OCI-LY3 (cell line): ENCODE data around the gene CERCAM.
"Not testable (repeated sequence)": the region's sequence is repeated elsewhere in the genome, so short reads cannot be mapped to it uniquely, and the experiment has no call there.

Source experiments
- H2AFZ ChIP-seq: fragments of 200-600, 300-600 bp; shearing (Covaris generic); 2 replicates; pipeline ENCODE4 v1.6.0; 2014; ENCODE audit warnings: antibody characterized with exemption, low read depth, low read length
- H3K27ac ChIP-seq: fragments of 200-600, 300-600 bp; sonication (generic); 2 replicates; pipeline ENCODE4 v1.5.1; 2014; ENCODE audit warnings: mild to moderate bottlenecking, low read length, moderate library complexity, mixed read lengths
- H3K27me3 ChIP-seq: fragments of 200-600, 300-600 bp; sonication (generic); 2 replicates; pipeline ENCODE4 v1.6.1; 2014; ENCODE audit warnings: low read depth, low read length, mixed read lengths
- H3K36me3 ChIP-seq: fragments of 200-600, 300-600 bp; sonication (generic); replicated peaks from 2 replicates; pipeline ENCODE3; 2014; ENCODE audit warnings: low read depth, low read length, mixed read lengths
- H3K4me1 ChIP-seq: fragments of 300-600, 200-600 bp; sonication (generic); 2 replicates; pipeline ENCODE4 v1.6.1; 2014; ENCODE audit warnings: low read length, mixed read lengths
- H3K4me2 ChIP-seq: fragments of 200-600, 300-600 bp; sonication (generic); 2 replicates; pipeline ENCODE4 v1.6.1; 2014; ENCODE audit warnings: low read length, mixed read lengths
- H3K4me3 ChIP-seq: fragments of 300-600, 200-600 bp; sonication (generic); 2 replicates; pipeline ENCODE4 v1.5.1; 2014; ENCODE audit warnings: antibody characterized with exemption, mild to moderate bottlenecking, low read length, moderate library complexity
- H3K79me2 ChIP-seq: fragments of 300-600, 200-600 bp; shearing (Covaris generic); 2 replicates; pipeline ENCODE4 v1.6.1; 2014; ENCODE audit warnings: mild to moderate bottlenecking, low read length, mixed read lengths
- H3K9ac ChIP-seq: fragments of 300-600, 200-600 bp; shearing (Covaris generic); 2 replicates; pipeline ENCODE4 v1.6.0; 2014; ENCODE audit warnings: mild to moderate bottlenecking, low read length, moderate library complexity
- H3K9me3 ChIP-seq: fragments of 200-600, 300-600 bp; shearing (Covaris generic); 2 replicates; pipeline ENCODE4 v1.6.1; 2014; ENCODE audit warnings: low read length, mixed read lengths; ENCODE audit not compliant: insufficient read depth
- H4K20me1 ChIP-seq: fragments of 200-600, 300-600 bp; sonication (generic); 2 replicates; pipeline ENCODE4 v1.6.1; 2016; ENCODE audit warnings: low read length, mixed read lengths; ENCODE audit not compliant: insufficient read depth
- EZH2phosphoT487 ChIP-seq: fragments of 200-600 bp; shearing (Covaris generic); IDR thresholded peaks from 2 replicates; pipeline ENCODE4 v1.6.1; 2018; ENCODE audit warnings: antibody characterized with exemption, mixed run types, low read depth
- TF ChIP-seq, protein P1 (sequence below): fragments of 200-600, 300-600 bp; sonication (generic); IDR thresholded peaks from 2 replicates; pipeline ENCODE4 v1.5.1; 2014; ENCODE audit warnings: antibody characterized with exemption, low read length, low read depth

The CERCAM gene

DNA sequence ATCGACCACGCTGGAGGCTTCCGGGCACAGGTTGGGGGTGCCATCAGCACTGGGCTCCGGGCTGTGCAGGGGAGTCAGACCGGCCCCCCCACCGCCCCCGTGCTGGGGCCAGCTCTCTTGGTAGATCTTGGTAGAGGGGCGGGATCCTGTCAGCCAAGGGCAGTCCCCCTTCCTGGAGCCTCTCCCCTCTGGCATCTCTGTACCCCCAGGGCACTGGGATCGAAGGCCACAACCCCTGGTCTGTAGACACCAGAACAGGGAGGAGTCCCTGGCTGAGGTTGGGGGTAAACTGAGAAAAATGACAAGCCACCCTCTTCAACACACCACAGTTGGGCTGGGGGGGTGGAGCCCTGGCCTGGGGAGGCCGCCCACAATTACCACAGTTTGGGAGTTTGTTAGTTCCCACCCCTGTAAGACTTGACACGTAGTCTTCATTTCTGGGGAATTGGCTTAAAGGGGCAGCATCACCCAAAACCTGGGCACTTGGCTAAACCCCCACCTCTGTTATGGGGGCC, 882 bp downstream of the CERCAM start:
- Histone ChIP-seq H3K4me2 (peak overlapping the region; percentile 100), H2AFZ (peak overlapping the region; percentile 93), H3K9ac (peak overlapping the region; percentile 75), H3K36me3 (no peaks in the 10 kb centered on the region), H3K27me3 (0 out of 2 replicates have a peak, but pooled peaks cover 4% of the 10 kb centered on the region), H3K9me3 (no peaks in the 10 kb centered on the region), H3K4me1 (peaks cover 18% of the 10 kb centered on the region), H3K79me2 (no peaks in the 10 kb centered on the region), H4K20me1 (no peaks in the 10 kb centered on the region), H3K4me3 (peak overlapping the region; percentile 95), H3K27ac (no peak overlapping the region)
- no peak for TF ChIP-seq EZH2phosphoT487
- TF ChIP-seq, protein P1, sequence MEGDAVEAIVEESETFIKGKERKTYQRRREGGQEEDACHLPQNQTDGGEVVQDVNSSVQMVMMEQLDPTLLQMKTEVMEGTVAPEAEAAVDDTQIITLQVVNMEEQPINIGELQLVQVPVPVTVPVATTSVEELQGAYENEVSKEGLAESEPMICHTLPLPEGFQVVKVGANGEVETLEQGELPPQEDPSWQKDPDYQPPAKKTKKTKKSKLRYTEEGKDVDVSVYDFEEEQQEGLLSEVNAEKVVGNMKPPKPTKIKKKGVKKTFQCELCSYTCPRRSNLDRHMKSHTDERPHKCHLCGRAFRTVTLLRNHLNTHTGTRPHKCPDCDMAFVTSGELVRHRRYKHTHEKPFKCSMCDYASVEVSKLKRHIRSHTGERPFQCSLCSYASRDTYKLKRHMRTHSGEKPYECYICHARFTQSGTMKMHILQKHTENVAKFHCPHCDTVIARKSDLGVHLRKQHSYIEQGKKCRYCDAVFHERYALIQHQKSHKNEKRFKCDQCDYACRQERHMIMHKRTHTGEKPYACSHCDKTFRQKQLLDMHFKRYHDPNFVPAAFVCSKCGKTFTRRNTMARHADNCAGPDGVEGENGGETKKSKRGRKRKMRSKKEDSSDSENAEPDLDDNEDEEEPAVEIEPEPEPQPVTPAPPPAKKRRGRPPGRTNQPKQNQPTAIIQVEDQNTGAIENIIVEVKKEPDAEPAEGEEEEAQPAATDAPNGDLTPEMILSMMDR: no peak

DNA sequence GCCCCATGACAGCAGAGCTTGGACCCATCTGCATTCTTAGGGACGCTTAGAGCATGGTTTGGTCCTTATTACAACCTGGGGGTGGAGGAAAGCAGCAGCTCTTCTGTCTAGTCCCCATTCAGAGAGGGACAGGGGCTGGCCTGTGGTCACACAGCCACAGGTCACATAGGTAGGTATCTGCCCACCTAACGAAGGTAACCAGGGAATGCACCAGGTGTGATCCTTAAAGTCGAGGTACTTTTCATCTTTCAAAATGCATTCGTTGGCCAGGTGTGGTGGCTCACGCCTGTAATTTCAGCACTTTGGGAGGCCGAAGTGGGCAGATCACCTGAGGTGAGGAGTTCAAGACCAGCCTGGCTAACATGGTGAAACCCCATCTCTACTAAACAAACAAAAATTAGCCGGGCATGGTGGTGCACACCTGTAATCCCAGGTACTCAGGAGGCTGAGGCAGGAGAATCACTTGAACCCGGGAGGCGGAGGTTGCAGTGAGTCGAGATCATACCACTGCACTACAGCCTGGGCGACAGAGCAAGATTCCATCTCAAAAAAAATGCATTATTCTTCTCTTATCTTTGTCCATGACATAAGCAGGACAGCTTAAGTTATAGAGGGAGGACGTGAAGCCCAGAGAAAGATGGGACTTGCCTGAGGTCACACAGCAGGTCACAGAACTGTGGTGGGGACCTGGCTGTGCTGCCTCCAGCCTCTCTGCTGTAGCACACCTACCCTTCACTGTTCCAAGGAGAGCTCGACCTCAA, 1.5 kb downstream of the CERCAM start:
- H3K9ac ChIP-seq, H2AFZ ChIP-seq, H3K27me3 ChIP-seq, H3K27ac ChIP-seq, H3K79me2 ChIP-seq, H4K20me1 ChIP-seq, H3K36me3 ChIP-seq, H3K9me3 ChIP-seq: not testable (repeated sequence)
- peaks cover 16% of the 10 kb centered on the region for H3K4me1 ChIP-seq
- H3K4me3 ChIP-seq: peak overlapping the region; percentile 95; the same call in 1 of the 2 replicates
- H3K4me2 ChIP-seq: peak overlapping the region; percentile 100; the same call in 1 of the 2 replicates

DNA sequence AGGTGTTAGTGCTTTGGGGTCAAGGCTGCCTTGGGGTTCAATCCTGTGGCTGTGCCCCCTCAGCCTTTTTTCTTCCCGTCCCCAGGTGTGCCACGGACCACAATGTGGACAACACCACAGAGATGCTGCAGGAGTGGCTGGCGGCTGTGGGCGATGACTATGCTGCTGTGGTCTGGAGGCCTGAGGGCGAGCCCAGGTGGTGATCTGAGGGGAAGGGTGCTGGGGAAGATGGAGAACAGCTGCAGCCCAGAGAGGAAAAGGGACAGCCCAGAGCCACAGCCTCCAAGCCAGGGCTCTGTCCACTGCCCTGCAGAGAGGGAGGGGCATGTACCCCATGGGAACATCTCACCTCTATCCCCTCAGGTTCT, 2.1 kb downstream of the CERCAM start:
- no peak overlapping the region for H3K4me2 ChIP-seq
- H3K27ac ChIP-seq: no peak overlapping the region
- H3K9me3 ChIP-seq: no peaks in the 10 kb centered on the region
- H3K4me1 ChIP-seq: peaks cover 16% of the 10 kb centered on the region
- H2AFZ ChIP-seq: no peak overlapping the region
- no peaks in the 10 kb centered on the region for H4K20me1 ChIP-seq
- no peak overlapping the region for H3K9ac ChIP-seq
- TF ChIP-seq, protein P1: no peak
- TF ChIP-seq EZH2phosphoT487: no peak
- no peak overlapping the region for H3K4me3 ChIP-seq
- H3K36me3 ChIP-seq: no peaks in the 10 kb centered on the region
- no peaks in the 10 kb centered on the region for H3K79me2 ChIP-seq
- H3K27me3 ChIP-seq: 0 out of 2 replicates have a peak, but pooled peaks cover 4% of the 10 kb centered on the region

DNA sequence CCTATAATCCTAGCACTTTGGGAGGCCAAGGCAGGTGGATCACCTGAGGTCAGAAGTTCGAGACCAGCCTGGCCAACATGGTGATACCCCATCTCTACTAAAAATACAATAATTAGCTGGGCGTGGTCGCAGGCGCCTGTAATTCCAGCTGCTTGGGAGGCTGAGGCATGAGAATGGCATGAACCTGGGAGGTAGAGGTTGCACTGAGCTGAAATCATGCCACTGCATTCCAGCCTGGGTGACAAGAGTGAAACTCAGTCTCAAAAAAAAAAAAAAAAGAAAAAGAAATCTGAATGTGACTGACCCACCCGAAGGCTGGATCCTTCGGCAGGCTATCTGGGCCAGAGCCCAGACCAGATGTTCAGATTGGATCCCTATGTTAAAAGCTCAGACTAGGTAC, 2.7 kb downstream of the CERCAM start:
- H3K27me3 ChIP-seq, H3K36me3 ChIP-seq, H3K9me3 ChIP-seq, H3K27ac ChIP-seq, H3K4me2 ChIP-seq, H2AFZ ChIP-seq, H4K20me1 ChIP-seq, H3K9ac ChIP-seq, H3K4me3 ChIP-seq, H3K79me2 ChIP-seq: not testable (repeated sequence)
- peaks cover 16% of the 10 kb centered on the region for H3K4me1 ChIP-seq

DNA sequence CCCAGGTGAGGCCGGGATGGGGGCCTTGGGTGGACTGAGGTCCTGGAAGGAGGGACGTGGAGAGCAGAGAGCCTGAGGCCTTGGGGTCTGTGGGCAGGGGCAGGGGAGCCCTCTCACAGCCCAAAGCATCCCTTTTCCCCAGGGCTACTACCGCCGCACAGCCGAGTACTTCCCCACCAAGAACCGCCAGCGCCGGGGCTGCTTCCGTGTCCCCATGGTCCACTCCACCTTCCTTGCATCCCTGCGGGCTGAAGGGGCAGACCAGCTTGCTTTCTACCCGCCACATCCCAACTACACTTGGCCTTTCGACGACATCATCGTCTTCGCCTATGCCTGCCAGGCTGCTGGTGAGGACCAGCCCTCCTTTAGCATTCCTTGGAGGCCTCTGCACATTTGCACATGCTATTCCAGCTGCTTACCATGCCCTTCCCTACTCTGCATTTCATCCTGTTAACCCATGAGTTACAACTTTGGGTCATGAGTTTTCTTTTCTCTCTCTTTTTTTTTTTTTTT, 3.7 kb downstream of the CERCAM start:
- Histone ChIP-seq H3K27me3 (0 out of 2 replicates have a peak, but pooled peaks cover 2% of the 10 kb centered on the region), H3K27ac (no peak overlapping the region), H3K4me3 (no peak overlapping the region), H2AFZ (no peak overlapping the region), H3K4me2 (no peak overlapping the region), H3K79me2 (no peaks in the 10 kb centered on the region), H3K4me1 (peaks cover 12% of the 10 kb centered on the region), H3K9me3 (no peaks in the 10 kb centered on the region), H3K9ac (no peak overlapping the region), H3K36me3 (no peaks in the 10 kb centered on the region), H4K20me1 (no peaks in the 10 kb centered on the region)
- TF ChIP-seq, protein P1: no peak
- no peak for TF ChIP-seq EZH2phosphoT487
